Left renal pelvis (tissue), 4 donors: ENCODE data around the gene TGOLN2. TPM values are rescaled to one million over a fixed set of nuclear protein-coding genes. Genes with fewer than 3 reads are reported as not detected.

Experiments used
- DNase-seq, 4 donors: peaks; one replicate each; pipeline ENCODE4 v3.0.0-alpha.2; 2013; ENCODE audit warnings: low read depth in 4 of 4, low spot score in 3 of 4
- polyA plus RNA-seq, 4 donors: library from polyadenylated mRNA; unstranded; fragments of 120-200 nt; gene quantifications; one replicate each; pipeline ENCODE4 v1.2.1, GENCODE V29; 2013; ENCODE audit not compliant: insufficient read length in 4 of 4

The TGOLN2 gene
- polyA plus RNA-seq, 4 donors: 86.3 to 129 (median 123) TPM

GRCh38 chr2:85272357-85272756 is 55.4 kb downstream of the TGOLN2 start:
- no peak for DNase-seq

GRCh38 chr2:85269959-85270358 is 57.8 kb downstream of the TGOLN2 start:
- DNase-seq: no peak

Other genes with a start within 250 kb of the TGOLN2 start
- gene TCF7L1, start 194.6 kb downstream of the TGOLN2 start, polyA plus RNA-seq: 10 to 100 TPM; 46.8 to 61.0 (median 56.5) TPM
- 10 to 100 TPM; 18.2 to 26.8 (median 23.0) TPM for gene RETSAT, start 26.5 kb upstream of the TGOLN2 start, polyA plus RNA-seq
- 10 to 100 TPM; 22.5 to 33.3 (median 24.8) TPM for gene ELMOD3, start 26.8 kb upstream of the TGOLN2 start, polyA plus RNA-seq
- gene CAPG, start 82.4 kb upstream of the TGOLN2 start, polyA plus RNA-seq: 100 to 1,000 TPM in 1 of 4 donors, 10 to 100 TPM in 3; 63.5 to 162 (median 92.6) TPM
- gene SH2D6, start 90.7 kb upstream of the TGOLN2 start, polyA plus RNA-seq: 1 to 10 TPM in 1 of 4 donors, under 1 TPM in 3; 0.27 to 1.5 (median 0.58) TPM
- 100 to 1,000 TPM; 194 to 394 (median 345) TPM for gene MAT2A, start 211.2 kb upstream of the TGOLN2 start, polyA plus RNA-seq
- 10 to 100 TPM; 33.7 to 42.4 (median 39.7) TPM for gene GGCX, start 233.5 kb upstream of the TGOLN2 start, polyA plus RNA-seq
- gene VAMP8, start 249.6 kb upstream of the TGOLN2 start, polyA plus RNA-seq: 100 to 1,000 TPM in 1 of 4 donors, 10 to 100 TPM in 3; 18.8 to 103 (median 92.4) TPM